IPS-15b (cell line): ENCODE measurements around the gene WBP1L.
"Not testable (repeated sequence)": the region's sequence is repeated elsewhere in the genome, so short reads cannot be mapped to it uniquely, and the experiment has no call there.

Experiments
- H3K27me3 ChIP-seq: one replicate; pipeline ENCODE4 v1.6.1; 2013; ENCODE audit warnings: low read length; ENCODE audit not compliant: control insufficient read depth, insufficient read depth
- H3K36me3 ChIP-seq: one replicate; pipeline ENCODE4 v1.6.1; 2013; ENCODE audit warnings: low read length; ENCODE audit not compliant: control insufficient read depth, insufficient read depth
- H3K4me1 ChIP-seq: one replicate; pipeline ENCODE4 v1.6.1; 2013; ENCODE audit warnings: mild to moderate bottlenecking, low read length; ENCODE audit not compliant: control insufficient read depth, insufficient read depth
- H3K4me3 ChIP-seq: one replicate; pipeline ENCODE4 v1.5.1; 2013; ENCODE audit warnings: low read depth, low read length
- H3K9ac ChIP-seq: one replicate; pipeline ENCODE4 v1.6.1; 2013; ENCODE audit warnings: low read depth, mild to moderate bottlenecking, low read length
- H3K9me3 ChIP-seq: one replicate; pipeline ENCODE4 v1.6.1; 2013; ENCODE audit warnings: mild to moderate bottlenecking, low read length; ENCODE audit not compliant: control insufficient read depth, insufficient read depth

The WBP1L gene

GRCh38 chr10:102824664-102825063, 80.9 kb downstream of the WBP1L start:
- H3K36me3 ChIP-seq: no peaks in the 10 kb centered on the region
- no peak overlapping the region for H3K4me3 ChIP-seq
- H3K9ac ChIP-seq: no peak overlapping the region
- H3K4me1 ChIP-seq: no peaks in the 10 kb centered on the region
- H3K9me3 ChIP-seq: no peaks in the 10 kb centered on the region
- H3K27me3 ChIP-seq: no peaks in the 10 kb centered on the region

- H3K27me3 ChIP-seq: no peaks in the 10 kb centered on the region
- H3K4me3 ChIP-seq: no peak overlapping the region
- H3K9me3 ChIP-seq: no peaks in the 10 kb centered on the region
- no peaks in the 10 kb centered on the region for H3K36me3 ChIP-seq
- H3K9ac ChIP-seq: no peak overlapping the region
- no peaks in the 10 kb centered on the region for H3K4me1 ChIP-seq
Measured at GRCh38 chr10:102826148-102826796, 82.5 kb downstream of the WBP1L start.

- Histone ChIP-seq H3K9me3 (no peaks in the 10 kb centered on the region), H3K27me3 (no peaks in the 10 kb centered on the region), H3K4me1 (no peaks in the 10 kb centered on the region), H3K9ac (no peak overlapping the region), H3K36me3 (no peaks in the 10 kb centered on the region), H3K4me3 (no peak overlapping the region)
Measured at GRCh38 chr10:102827597-102827975, 83.8 kb downstream of the WBP1L start.

DNA sequence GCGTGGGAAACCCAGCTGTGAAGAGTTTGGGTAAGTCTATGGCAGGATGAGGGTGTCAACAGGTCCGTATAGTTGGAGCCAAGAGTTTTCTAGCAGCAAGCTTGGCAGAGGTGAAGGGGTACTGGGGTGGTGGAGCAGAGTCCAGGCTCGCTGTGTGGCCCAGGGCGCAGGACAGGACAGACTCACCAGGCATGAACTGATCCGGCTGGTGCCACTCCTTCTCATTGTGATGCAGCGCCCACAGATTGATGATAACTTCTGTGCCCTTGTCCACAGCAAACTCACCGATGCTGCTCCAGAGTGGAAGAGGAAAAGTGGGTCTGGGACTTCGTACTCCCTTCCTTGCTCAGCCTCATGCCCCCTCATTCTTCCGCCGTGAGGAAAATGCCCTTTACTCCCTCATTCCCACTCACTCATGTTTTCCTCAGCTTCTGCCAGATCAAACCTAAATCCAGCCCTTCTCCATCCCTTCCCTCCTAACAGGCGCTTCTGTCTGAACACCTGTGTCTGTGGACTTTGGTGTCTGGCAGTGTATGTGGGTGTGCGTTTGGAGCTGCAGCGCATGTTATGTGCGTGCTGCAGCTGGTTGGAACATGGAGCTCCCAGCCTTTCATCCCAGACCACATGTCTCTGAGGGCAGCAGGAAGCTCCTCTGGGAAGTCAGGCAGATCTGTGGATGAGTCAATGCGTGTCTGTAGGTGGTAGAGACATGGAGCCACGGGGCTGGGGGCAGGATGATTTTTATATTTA, 87.7 kb downstream of the WBP1L start:
- Histone ChIP-seq H3K4me1 (peaks cover 2% of the 10 kb centered on the region), H3K4me3 (no peak overlapping the region), H3K9ac (no peak overlapping the region), H3K9me3 (no peaks in the 10 kb centered on the region), H3K27me3 (no peaks in the 10 kb centered on the region), H3K36me3 (no peaks in the 10 kb centered on the region)

- Histone ChIP-seq H3K27me3 (no peaks in the 10 kb centered on the region), H3K4me3 (no peak overlapping the region), H3K9me3 (no peaks in the 10 kb centered on the region), H3K9ac (no peak overlapping the region), H3K4me1 (peaks cover 2% of the 10 kb centered on the region), H3K36me3 (no peaks in the 10 kb centered on the region)
Measured at GRCh38 chr10:102832248-102832647, 88.5 kb downstream of the WBP1L start.

GRCh38 chr10:102832987-102833386, 89.2 kb downstream of the WBP1L start:
- no peaks in the 10 kb centered on the region for H3K27me3 ChIP-seq
- H3K4me1 ChIP-seq: peaks cover 2% of the 10 kb centered on the region

GRCh38 chr10:102834143-102834542, 90.4 kb downstream of the WBP1L start:
- no peak overlapping the region for H3K9ac ChIP-seq
- H3K36me3 ChIP-seq: no peaks in the 10 kb centered on the region
- H3K9me3 ChIP-seq: no peaks in the 10 kb centered on the region
- no peak overlapping the region for H3K4me3 ChIP-seq
- no peaks in the 10 kb centered on the region for H3K27me3 ChIP-seq
- peaks cover 2% of the 10 kb centered on the region for H3K4me1 ChIP-seq

More at GRCh38 chr10:102832987-102833386, 89.2 kb downstream of the WBP1L start:
- Histone ChIP-seq H3K36me3 (no peaks in the 10 kb centered on the region), H3K9ac (no peak overlapping the region), H3K4me3 (no peak overlapping the region), H3K9me3 (no peaks in the 10 kb centered on the region)

GRCh38 chr10:102835007-102835482, 91.3 kb downstream of the WBP1L start:
- H3K9ac ChIP-seq: no peak overlapping the region
- H3K27me3 ChIP-seq: no peaks in the 10 kb centered on the region
- no peaks in the 10 kb centered on the region for H3K9me3 ChIP-seq
- H3K4me1 ChIP-seq: peaks cover 2% of the 10 kb centered on the region
- no peaks in the 10 kb centered on the region for H3K36me3 ChIP-seq
- no peak overlapping the region for H3K4me3 ChIP-seq

DNA sequence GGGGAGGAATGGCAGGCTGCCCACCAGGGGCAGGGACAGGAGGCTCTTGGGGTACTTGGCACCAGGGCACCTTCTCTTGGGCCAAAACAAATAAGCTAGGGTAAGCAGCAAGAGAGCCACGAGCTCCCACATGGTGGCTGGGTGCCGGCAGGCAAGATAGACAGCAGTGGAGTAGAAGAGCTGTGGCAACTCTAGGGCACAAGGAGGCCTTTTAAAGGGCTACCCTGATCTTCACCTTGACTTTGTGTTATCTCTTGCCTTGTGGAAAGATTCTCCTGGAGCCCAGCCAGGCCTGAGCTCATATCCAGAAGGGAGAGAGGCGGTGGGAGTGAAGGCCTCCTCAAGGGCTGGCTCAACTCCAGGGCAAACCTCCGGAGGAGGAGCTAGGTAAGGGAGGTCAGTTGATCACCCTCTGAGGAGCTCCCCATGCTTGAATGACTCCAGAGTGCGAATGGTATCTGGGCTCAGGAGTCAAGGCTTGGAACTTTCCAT, 93.5 kb downstream of the WBP1L start, which contains the start of gene CYP17A1:
Gene CYP17A1 (minus strand): TSS at position 184 of the 492 bp plus-strand sequence. CDS start 52 bp downstream, at position 132.
- Histone ChIP-seq H3K4me1 (peaks cover 2% of the 10 kb centered on the region), H3K4me3 (no peak within 1 kb of the TSS), H3K9me3 (no peaks in the 10 kb centered on the region), H3K9ac (no peak within 1 kb of the TSS), H3K27me3 (no peaks in the 10 kb centered on the region), H3K36me3 (no peaks in the 10 kb centered on the region)

GRCh38 chr10:102838276-102838927, 94.7 kb downstream of the WBP1L start:
- H3K9me3 ChIP-seq, H3K4me3 ChIP-seq, H3K36me3 ChIP-seq: not testable (repeated sequence)

GRCh38 chr10:102841827-102842345, 98.1 kb downstream of the WBP1L start:
- Histone ChIP-seq H3K4me3 (no peak overlapping the region), H3K4me1 (no peaks in the 10 kb centered on the region), H3K27me3 (no peaks in the 10 kb centered on the region), H3K9ac (no peak overlapping the region), H3K9me3 (no peaks in the 10 kb centered on the region), H3K36me3 (no peaks in the 10 kb centered on the region)

More at GRCh38 chr10:102838276-102838927, 94.7 kb downstream of the WBP1L start:
- H3K27me3 ChIP-seq, H3K4me1 ChIP-seq, H3K9ac ChIP-seq: not testable (repeated sequence)
